Measurements from ENCODE around the gene PEAK1.
"Not testable (repeated sequence)": the region's sequence is repeated elsewhere in the genome, so short reads cannot be mapped to it uniquely, and the experiment has no call there.

Gene PEAK1

GRCh38 chr15:77178411-77178810, 241.5 kb downstream of the PEAK1 start:
- no peak for DNase-seq (ENCODE audit: low read depth)

DNA sequence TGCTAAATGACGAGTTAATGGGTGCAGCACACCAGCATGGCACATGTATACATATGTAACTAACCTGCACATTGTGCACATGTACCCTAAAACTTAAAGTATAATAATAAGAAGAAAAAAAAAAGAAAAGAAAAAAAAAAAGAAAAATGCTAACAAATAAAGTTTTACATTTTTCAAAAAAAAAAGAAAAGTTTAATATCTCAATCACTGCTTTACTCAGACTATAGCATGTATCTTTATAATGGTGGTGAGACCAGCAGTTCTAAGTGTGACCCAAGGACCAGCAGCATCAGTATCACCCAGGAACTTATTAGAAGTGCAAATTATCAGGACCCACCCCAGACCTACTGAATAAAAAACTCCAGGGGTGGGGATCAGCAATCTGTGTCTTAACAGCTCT, 243.8 kb downstream of the PEAK1 start:
- not testable (repeated sequence) for DNase-seq (ENCODE audit: low read depth)

GRCh38 chr15:77173487-77173886, 246.4 kb downstream of the PEAK1 start:
- no peak for DNase-seq (ENCODE audit: low read depth)

DNA sequence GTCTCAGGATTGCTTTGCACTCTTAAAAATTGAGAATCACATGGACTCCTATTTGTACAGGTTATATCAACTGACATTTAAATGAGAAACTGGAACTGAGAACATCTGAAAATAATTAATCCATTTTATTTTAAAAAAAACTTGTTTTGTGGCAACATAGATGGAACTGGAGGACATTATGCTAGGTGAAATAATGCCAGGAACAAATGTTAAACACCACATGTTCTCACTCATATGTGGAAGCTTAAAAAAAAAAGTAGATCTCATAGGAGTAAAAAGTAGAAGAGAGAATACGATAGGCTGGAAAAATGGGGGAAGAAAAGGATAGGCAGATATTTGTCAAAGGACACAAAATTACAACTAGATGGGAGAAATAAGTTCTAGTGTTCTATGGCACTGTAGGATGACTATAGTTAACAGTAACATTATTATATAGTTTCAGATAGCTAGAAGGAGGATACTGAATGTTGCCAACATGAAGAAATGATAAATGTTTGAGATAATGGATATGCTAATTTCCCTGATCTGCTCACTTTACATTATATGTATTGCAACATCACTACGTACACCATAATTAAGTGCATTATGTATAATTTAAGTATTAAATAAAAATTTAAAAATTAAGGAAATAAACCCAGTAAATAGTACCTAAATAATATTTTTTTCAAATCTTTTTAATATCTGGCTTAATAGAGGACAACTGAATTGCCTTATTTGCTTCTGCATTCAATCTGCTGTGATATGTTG, 248.5 kb downstream of the PEAK1 start:
- no peak for DNase-seq (ENCODE audit: low read depth)

- no peak for DNase-seq (ENCODE audit: low read depth)
These were observed 251.3 kb downstream of the PEAK1 start for GRCh38 chr15:77168616-77169015.

DNA sequence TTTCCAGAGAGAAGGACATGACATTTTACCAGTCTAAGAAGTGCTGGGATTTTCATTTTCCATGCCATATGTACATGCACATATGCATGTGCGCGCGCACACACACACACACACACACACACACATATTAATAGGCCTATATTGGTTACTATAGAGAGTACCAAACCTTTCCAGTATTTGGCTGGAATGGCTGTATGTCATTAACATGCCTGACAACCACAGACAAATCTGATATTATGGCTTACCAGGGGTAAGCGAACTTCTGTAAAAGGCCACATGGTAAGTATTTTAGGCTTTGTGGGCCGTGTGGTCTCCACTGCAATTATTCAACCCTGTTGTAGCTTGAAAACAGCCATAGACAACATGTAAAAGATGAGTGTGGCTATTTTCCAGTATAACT, 251.8 kb downstream of the PEAK1 start:
- no peak for DNase-seq (ENCODE audit: low read depth)

DNA sequence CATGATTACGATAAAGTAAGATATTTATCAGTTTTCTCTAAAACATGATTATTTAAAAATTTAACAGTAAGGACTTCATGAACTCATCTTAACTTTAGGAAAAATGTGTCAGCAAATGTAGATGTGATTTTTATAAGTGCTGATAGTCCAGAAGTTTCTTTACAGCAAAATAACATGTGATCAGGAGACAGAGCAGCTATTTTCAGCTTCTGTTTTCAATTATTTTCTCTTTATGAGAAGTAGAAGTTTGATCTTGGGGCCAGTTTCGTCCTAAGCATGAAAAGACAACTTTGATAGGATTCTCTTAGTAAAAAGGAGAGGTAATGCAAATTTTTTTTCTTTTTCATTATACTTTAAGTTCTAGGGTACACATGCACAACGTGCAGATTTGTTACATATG, 252.5 kb downstream of the PEAK1 start:
- DNase-seq (ENCODE audit: low read depth) = no peak

DNA sequence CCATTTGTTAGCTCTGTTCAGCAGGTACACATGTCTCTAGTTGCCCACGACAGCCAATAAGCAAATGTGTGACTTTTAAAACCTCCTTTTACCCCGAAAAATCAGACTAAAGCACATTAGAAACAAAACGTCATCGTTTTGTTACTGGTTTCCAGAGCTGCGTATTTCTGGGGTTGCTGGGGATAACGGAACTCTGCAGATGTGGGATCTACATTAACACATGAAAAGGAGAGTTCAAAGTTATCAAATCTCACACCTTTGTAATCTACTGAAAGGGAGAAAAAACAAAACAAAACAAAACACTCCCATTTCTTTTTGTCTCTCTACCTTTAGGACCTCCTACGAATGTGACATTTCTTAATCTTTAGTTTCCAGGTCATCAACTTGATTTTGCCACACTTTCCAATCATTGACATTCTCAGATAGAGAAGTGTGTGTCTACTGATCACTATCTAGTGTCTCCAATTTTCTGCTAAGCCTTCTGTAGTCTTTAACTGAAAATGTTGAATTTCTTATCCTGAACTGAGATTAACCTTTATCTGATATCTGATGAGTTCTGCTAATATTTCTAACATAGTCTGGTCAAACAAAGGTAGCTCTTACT, 256.0 kb downstream of the PEAK1 start:
- DNase-seq (ENCODE audit: low read depth) = no peak

DNA sequence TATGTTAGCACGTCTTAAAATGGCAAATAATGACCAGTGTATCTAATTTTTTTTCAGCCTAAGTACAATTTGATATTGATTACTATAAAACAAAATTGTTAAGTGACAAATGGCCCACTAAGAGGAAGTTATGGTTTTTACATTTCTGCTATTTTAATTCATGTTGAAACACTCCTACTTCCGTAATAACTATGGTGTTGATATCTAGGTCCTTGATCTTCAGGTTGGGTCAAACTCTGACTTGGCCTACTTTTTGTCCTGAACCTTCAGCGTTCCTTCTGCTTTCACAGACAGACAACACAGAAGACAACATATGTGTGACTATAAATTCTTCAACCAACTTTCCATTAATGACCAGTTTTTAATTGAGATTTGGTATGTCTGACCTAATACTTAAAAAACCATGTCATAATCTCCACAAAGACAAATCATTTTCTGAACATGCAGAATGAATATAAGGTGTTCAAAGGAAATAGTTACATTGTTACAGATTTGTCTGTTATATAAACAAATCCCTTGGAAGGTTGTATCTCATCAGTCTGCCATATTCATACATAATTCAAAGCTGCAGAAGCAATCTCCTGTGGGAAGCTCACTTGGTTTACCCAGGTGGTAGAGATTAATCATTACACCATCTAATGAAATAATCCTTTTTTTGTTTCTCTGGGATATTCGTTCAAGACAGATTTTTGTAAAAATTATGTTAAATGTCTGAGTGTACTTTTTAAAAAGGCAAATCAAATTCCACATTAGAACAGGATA, 256.9 kb downstream of the PEAK1 start:
- DNase-seq (ENCODE audit: low read depth) = no peak

GRCh38 chr15:77160562-77161478, 259.1 kb downstream of the PEAK1 start:
- DNase-seq (ENCODE audit: low read depth) = no peak

DNA sequence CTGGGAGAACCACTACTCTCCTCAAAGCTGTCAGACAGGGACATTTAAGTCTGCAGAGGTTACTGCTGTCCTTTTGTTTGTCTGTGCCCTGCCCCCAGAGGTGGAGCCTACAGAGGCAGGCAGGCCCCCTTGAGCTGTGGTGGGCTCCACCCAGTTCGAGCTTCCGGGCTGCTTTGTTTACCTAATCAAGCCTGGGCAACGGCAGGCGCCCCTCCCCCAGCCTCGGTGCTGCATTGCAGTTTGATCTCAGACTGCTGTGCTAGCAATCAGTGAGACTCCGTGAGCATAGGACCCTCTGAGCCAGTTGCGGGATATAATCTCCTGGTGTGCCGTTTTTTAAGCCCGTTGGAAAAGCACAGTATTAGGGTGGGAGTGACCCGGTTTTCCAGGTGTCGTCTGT, 263.9 kb downstream of the PEAK1 start:
- not testable (repeated sequence) for DNase-seq (ENCODE audit: low read depth)

DNA sequence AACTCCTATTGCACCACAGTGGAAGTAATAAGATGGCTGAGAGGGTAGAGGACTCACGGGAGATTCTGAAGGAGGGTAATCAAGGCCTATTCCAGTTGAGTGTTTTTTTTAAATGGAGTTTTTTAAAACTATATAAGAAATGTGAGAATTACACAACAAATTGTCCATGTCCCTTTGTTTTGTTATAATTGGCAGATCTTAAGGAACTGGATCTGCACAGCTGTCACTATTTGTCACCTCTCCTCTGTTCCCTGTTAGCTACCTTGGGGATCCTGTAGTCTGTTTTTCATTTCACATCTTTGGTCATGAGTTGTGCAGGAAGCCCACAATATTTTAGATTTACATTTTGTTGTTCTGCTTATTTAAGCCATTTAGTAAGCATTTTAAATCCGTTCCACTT, 271.7 kb downstream of the PEAK1 start:
- no peak for DNase-seq (ENCODE audit: low read depth)

- no peak for DNase-seq (ENCODE audit: low read depth)
These were observed 274.5 kb downstream of the PEAK1 start for GRCh38 chr15:77145370-77145769.

GRCh38 chr15:77144492-77145070, 275.3 kb downstream of the PEAK1 start:
- no peak for DNase-seq (ENCODE audit: low read depth)

- DNase-seq (ENCODE audit: low read depth) = no peak
These were observed 275.9 kb downstream of the PEAK1 start for GRCh38 chr15:77144026-77144425.

- DNase-seq (ENCODE audit: low read depth) = no peak
These were observed 276.3 kb downstream of the PEAK1 start for GRCh38 chr15:77143616-77144015.

- no peak for DNase-seq (ENCODE audit: low read depth)
These were observed 276.7 kb downstream of the PEAK1 start for GRCh38 chr15:77143191-77143590.

- no peak for DNase-seq (ENCODE audit: low read depth)
These were observed 279.7 kb downstream of the PEAK1 start for GRCh38 chr15:77140220-77140619.

DNA sequence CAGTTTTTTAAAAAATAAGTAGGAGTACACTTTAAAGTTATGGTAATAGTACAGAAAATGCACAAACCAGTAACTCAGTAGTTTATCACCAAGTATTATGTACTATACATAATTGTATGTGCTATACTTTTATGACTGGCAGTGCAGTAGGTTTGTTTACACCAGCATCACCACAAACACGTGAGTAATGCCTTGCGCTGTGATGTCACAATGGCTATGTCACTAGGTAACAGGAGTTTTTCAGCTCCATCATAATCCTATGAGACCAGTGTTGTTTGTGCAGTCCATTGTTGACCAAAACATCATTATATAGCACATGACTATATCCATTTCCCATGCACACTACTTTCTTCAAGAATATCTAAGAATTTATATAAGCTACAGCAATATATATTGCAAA, 280.6 kb downstream of the PEAK1 start:
- no peak for DNase-seq (ENCODE audit: low read depth)

- no peak for DNase-seq (ENCODE audit: low read depth)
These were observed 281.8 kb downstream of the PEAK1 start for GRCh38 chr15:77138167-77138522.

DNA sequence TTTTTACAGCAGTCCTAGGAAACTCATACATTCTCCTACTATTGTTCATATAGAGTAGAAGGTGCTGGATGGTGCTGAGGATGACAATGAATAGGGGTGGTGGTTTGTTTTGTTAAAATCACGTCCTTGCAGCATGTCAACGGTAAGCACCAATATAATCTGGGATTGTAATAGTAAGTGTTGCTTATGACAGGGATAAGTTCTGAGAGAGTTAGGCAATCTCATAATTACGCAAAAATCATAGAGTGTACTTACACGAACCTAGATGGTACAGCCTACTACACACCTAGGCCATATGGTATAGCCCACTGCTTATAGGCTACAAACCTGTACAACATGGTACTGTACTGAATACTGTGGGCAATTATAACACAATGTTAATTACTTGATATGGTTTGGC, 284.7 kb downstream of the PEAK1 start:
- no peak for DNase-seq (ENCODE audit: low read depth)
